ENCODE measurements around the gene BCL2L1.

DNA sequence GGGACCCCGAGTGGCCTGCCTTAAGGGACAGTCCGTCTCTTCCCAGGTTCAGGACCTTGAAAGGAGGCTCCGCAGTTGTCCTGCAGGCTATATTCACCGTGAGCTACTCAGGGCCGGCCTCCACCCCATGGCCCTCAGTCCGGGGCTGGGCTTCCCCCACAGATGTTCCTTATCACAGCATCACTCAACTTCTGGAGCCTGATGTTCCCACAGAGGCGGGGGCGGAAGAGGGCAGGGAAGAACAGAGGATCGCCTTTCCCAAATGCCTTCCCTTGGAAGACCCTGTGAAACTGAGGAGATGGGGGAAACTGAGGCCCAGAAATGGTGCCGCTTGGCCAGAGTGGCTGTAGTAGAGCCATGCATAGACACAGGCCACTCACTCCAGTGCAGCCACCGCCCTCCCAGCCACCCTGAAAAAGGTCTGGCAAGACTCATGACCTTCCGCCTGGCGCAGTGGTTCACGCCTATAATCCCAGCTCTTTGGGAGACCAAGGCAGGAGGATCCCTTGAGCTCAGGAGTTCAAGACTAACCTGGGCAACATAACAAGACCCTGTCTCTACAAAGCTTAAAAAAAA lies 89.2 kb downstream of the BCL2L1 start:
- TF ChIP-seq, protein P1, sequence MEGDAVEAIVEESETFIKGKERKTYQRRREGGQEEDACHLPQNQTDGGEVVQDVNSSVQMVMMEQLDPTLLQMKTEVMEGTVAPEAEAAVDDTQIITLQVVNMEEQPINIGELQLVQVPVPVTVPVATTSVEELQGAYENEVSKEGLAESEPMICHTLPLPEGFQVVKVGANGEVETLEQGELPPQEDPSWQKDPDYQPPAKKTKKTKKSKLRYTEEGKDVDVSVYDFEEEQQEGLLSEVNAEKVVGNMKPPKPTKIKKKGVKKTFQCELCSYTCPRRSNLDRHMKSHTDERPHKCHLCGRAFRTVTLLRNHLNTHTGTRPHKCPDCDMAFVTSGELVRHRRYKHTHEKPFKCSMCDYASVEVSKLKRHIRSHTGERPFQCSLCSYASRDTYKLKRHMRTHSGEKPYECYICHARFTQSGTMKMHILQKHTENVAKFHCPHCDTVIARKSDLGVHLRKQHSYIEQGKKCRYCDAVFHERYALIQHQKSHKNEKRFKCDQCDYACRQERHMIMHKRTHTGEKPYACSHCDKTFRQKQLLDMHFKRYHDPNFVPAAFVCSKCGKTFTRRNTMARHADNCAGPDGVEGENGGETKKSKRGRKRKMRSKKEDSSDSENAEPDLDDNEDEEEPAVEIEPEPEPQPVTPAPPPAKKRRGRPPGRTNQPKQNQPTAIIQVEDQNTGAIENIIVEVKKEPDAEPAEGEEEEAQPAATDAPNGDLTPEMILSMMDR (conservative IDR thresholded peaks at IDR 0.05 in 1 of 2, IDR thresholded peaks at IDR 0.05 in 1 of 2; ENCODE audit: low read depth in 1 of 2, low read length in 2 of 2) = no peak
- no peak for TF ChIP-seq EZH2 (IDR thresholded peaks at IDR 0.05; ENCODE audit: low read length, missing control alignments)
